ENCODE measurements around the gene CCL17.
A peak's percentile ranks its signal among the peaks of the same experiment; 100 is the strongest.
"Not testable (repeated sequence)": the region's sequence is repeated elsewhere in the genome, so short reads cannot be mapped to it uniquely, and the experiment has no call there.

CCL17 gene

GRCh38 chr16:57435838-57436237 lies 31.3 kb downstream of the CCL17 start:
- no peak for DNase-seq

- not testable (repeated sequence) for DNase-seq
These were observed 35.4 kb downstream of the CCL17 start for GRCh38 chr16:57439947-57440346.

GRCh38 chr16:57440551-57440950 lies 36.0 kb downstream of the CCL17 start:
- DNase-seq, result not testable (repeated sequence)

- DNase-seq, result no peak
These were observed 40.1 kb downstream of the CCL17 start for GRCh38 chr16:57444711-57445110.

GRCh38 chr16:57445510-57445909 lies 40.9 kb downstream of the CCL17 start:
- no peak for DNase-seq

GRCh38 chr16:57446531-57447185 lies 42.1 kb downstream of the CCL17 start:
- DNase-seq, result peak in 1 of 2 donors; percentile 59

- DNase-seq, result peak; percentile 78 to 80
These were observed 42.8 kb downstream of the CCL17 start, which contains the start of the genes CIAPIN1 and COQ9 for GRCh38 chr16:57447186-57447962. Gene CIAPIN1, minus strand, starts transcription at chr16:57447385. Its CDS starts 6,457 bp downstream, at chr16:57440928. Gene COQ9, plus strand, starts transcription at chr16:57447479. Its CDS starts 27 bp downstream, at chr16:57447506.

GRCh38 chr16:57452021-57452420 lies 47.5 kb downstream of the CCL17 start:
- DNase-seq, result no peak

GRCh38 chr16:57462209-57462977 lies 57.8 kb downstream of the CCL17 start, which contains the start of gene POLR2C:
Gene POLR2C, plus strand, starts transcription at chr16:57462679. Its CDS starts 46 bp downstream, at chr16:57462725.
- peak; percentile 63 to 78 for DNase-seq

- no peak for DNase-seq
These were observed 58.4 kb downstream of the CCL17 start for GRCh38 chr16:57462978-57463362.

GRCh38 chr16:57464523-57464922 lies 60.0 kb downstream of the CCL17 start:
- DNase-seq, result no peak
